Stimulated activated CD8-positive, alpha-beta memory T cell treated with anti-CD3 and anti-CD28 coated beads, Interleukin-7, amount 100 ng/mL, for 1 hour (primary cell): ENCODE data around the gene SLAMF8.

Source experiments
- DNase-seq, 2 donors: peaks; one replicate each; pipeline ENCODE4 v3.0.0-alpha.2; 2020; ENCODE audit warnings: low read depth in 2 of 2

Gene SLAMF8

GRCh38 chr1:159817276-159818041, 9.2 kb upstream of the SLAMF8 start:
- no peak for DNase-seq

GRCh38 chr1:159821171-159821867, 5.4 kb upstream of the SLAMF8 start:
- DNase-seq = no peak

- no peak for DNase-seq
Measured at GRCh38 chr1:159823406-159823805, 3.3 kb upstream of the SLAMF8 start.

GRCh38 chr1:159825564-159825963, 1.1 kb upstream of the SLAMF8 start:
- DNase-seq = no peak

GRCh38 chr1:159827102-159827490, 423 bp downstream of the SLAMF8 start:
- no peak for DNase-seq

GRCh38 chr1:159827549-159827948, 876 bp downstream of the SLAMF8 start:
- no peak for DNase-seq

- DNase-seq = no peak
Measured at GRCh38 chr1:159828176-159828575, 1.5 kb downstream of the SLAMF8 start.

- DNase-seq = no peak
Measured at GRCh38 chr1:159828581-159829272, 2.1 kb downstream of the SLAMF8 start.

- DNase-seq = no peak
Measured at GRCh38 chr1:159829273-159829634, 2.6 kb downstream of the SLAMF8 start.

- no peak for DNase-seq
Measured at GRCh38 chr1:159829822-159830465, 3.3 kb downstream of the SLAMF8 start.

GRCh38 chr1:159830722-159831121, 4.0 kb downstream of the SLAMF8 start:
- no peak for DNase-seq

GRCh38 chr1:159831412-159832141, 4.9 kb downstream of the SLAMF8 start:
- DNase-seq = no peak

- DNase-seq = no peak
Measured at GRCh38 chr1:159832309-159832708, 5.6 kb downstream of the SLAMF8 start.

GRCh38 chr1:159835356-159835755, 8.7 kb downstream of the SLAMF8 start:
- no peak for DNase-seq

- no peak for DNase-seq
Measured at GRCh38 chr1:159835862-159836525, 9.3 kb downstream of the SLAMF8 start.

- no peak for DNase-seq
Measured at GRCh38 chr1:159838715-159839114, 12.0 kb downstream of the SLAMF8 start.

GRCh38 chr1:159839116-159839849, 12.6 kb downstream of the SLAMF8 start:
- DNase-seq = no peak

GRCh38 chr1:159841749-159842148, 15.1 kb downstream of the SLAMF8 start:
- DNase-seq = no peak

- no peak for DNase-seq
Measured at GRCh38 chr1:159843459-159843858, 16.8 kb downstream of the SLAMF8 start.
